ENCODE results near the gene NAA60. TPM values are rescaled to one million over a fixed set of nuclear protein-coding genes. Genes with fewer than 3 reads are reported as not detected.

NAA60 gene
- polyA plus RNA-seq, 4 donors: 51.2 to 102 (median 70.4) TPM

DNA sequence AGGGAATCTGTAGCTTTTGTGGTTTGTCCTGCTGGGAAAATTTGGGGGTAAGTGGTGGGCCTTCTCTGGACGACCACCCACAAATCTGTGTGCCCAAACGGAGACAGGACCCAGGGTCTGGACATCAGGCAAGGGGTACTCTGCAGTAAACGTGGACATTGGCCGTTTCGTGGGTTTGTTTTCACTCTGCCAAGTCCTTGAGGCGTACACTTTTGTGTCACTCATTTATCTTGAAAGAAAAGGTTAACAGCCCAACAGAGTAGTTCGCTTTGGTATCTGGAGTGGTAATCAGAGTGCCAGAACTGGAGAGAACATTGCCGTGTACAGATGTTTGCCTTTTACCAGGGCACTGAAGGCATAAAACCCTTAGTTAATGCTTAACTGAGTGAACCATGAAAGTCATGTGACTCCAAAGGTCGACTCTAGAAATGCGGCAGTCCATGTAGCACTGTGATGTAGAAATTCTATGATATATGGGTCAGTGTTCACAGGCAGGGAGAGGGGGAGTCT lies 15.4 kb downstream of the NAA60 start:
- Histone ChIP-seq H3K4me3 (ENCODE audit: low read depth in 1 of 3, low read length in 3 of 3) (peak overlapping the region; percentile 79 to 95 (median 91)), H3K9me3 (ENCODE audit: control insufficient read depth in 2 of 2, insufficient read depth in 1 of 2, low read depth in 1 of 2, low read length in 1 of 2) (no peaks in the 10 kb centered on the region), H3K4me1 (ENCODE audit: control insufficient read depth in 3 of 3, insufficient read depth in 2 of 3, low read depth in 1 of 3, low read length in 2 of 3) (peaks cover 0 to 36% (median 21%) of the 10 kb centered on the region in 3 donors), H3K36me3 (ENCODE audit: control insufficient read depth in 3 of 3, insufficient read depth in 2 of 3, low read depth in 1 of 3, low read length in 3 of 3) (no peaks in the 10 kb centered on the region), H3K27ac (ENCODE audit: low read depth in 1 of 3, low read length in 2 of 3) (peak overlapping the region; percentile 95 to 99 (median 97)), H3K27me3 (ENCODE audit: control insufficient read depth in 3 of 3, insufficient read depth in 3 of 3, low read length in 3 of 3) (no peaks in the 10 kb centered on the region)
- WGBS, 3 donors: 1 to 4% (median 2%) methylated on average over 10 of the region's 10 CpGs
- no peak for FAIRE-seq
- peak; percentile 94 to 97 for DNase-seq

DNA sequence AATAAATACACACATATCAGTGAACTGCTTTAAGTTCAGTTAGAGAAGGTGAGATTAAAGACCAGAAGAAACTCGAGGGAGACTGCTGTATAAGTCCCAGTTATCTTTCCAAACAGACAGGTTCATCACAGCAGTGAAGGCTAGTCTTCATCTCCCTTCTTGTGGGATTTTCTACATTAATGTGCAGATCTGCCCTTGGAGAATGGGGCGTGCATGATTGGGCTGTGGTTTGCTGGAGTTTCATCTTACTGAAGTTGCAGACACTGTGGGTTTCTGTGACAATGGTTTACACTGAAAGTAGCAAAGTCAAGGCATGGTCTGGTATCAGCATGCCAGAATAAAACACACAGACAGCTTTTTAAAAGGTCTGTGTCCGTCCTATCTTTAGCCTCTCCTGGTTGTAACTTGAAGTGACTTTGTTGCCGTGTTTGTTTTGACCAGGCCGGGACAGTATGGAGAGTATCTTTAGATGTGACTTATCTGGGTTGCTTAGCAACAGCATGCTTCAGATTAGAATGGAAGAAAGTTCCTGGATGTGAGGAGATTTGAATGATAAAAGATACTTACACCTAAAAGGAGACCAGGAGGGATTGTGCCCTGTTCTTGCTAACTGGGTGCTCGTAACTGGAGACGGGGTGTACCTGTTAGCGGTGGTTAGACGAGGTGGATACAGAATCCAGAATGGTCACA lies 16.1 kb downstream of the NAA60 start:
- DNase-seq: peak in 1 of 2 donors; percentile 49
- Histone ChIP-seq H3K36me3 (ENCODE audit: control insufficient read depth in 3 of 3, insufficient read depth in 2 of 3, low read depth in 1 of 3, low read length in 3 of 3) (no peaks in the 10 kb centered on the region), H3K9me3 (ENCODE audit: control insufficient read depth in 2 of 2, insufficient read depth in 1 of 2, low read depth in 1 of 2, low read length in 1 of 2) (no peaks in the 10 kb centered on the region), H3K4me3 (ENCODE audit: low read depth in 1 of 3, low read length in 3 of 3) (peak overlapping the region; percentile 10 to 79 (median 56)), H3K4me1 (ENCODE audit: control insufficient read depth in 3 of 3, insufficient read depth in 2 of 3, low read depth in 1 of 3, low read length in 2 of 3) (peaks cover 0 to 36% (median 23%) of the 10 kb centered on the region in 3 donors), H3K27ac (ENCODE audit: low read depth in 1 of 3, low read length in 2 of 3) (peak overlapping the region; percentile 16 to 95 (median 19)), H3K27me3 (ENCODE audit: control insufficient read depth in 3 of 3, insufficient read depth in 3 of 3, low read length in 3 of 3) (no peaks in the 10 kb centered on the region)
- WGBS, 3 donors: 10 to 44% (median 27%) methylated on average over 9 of the region's 9 CpGs
- FAIRE-seq: no peak

DNA sequence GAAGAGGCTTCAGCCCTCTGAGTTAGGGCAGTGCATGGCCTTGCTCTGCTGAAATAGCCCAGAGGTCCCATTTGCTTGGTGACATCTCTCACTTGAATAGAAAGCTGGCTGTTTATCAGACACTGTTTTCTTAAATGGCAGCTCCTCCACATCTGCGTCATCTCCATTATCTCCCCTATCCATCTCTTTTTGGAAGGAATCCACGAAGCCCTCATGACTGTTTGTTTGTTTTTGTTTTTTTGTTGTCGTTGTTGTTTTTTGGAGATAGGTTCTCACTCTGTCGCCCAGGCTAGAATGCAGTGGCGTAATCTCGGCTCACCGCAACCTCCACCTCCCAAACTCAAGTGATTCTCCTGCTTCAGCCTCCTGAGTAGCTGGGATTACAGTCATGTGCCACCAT lies 16.6 kb downstream of the NAA60 start:
- Histone ChIP-seq H3K4me3 (ENCODE audit: low read depth in 1 of 3, low read length in 3 of 3) (peak overlapping the region in 2 of 3 donors; percentile 56 to 79), H3K27ac (ENCODE audit: low read depth in 1 of 3, low read length in 2 of 3) (peak overlapping the region in 1 of 3 donors; percentile 95), H3K36me3 (ENCODE audit: control insufficient read depth in 3 of 3, insufficient read depth in 2 of 3, low read depth in 1 of 3, low read length in 3 of 3) (peaks cover 0 to 3% (median 0%) of the 10 kb centered on the region in 3 donors), H3K4me1 (ENCODE audit: control insufficient read depth in 3 of 3, insufficient read depth in 2 of 3, low read depth in 1 of 3, low read length in 2 of 3) (peaks cover 0 to 36% (median 23%) of the 10 kb centered on the region in 3 donors), H3K27me3 (ENCODE audit: control insufficient read depth in 3 of 3, insufficient read depth in 3 of 3, low read length in 3 of 3) (no peaks in the 10 kb centered on the region), H3K9me3 (ENCODE audit: control insufficient read depth in 2 of 2, insufficient read depth in 1 of 2, low read depth in 1 of 2, low read length in 1 of 2) (no peaks in the 10 kb centered on the region)
- WGBS, 3 donors: 61 to 78% (median 71%) methylated on average over 7 of the region's 7 CpGs
- no peak for FAIRE-seq
- no peak for DNase-seq

DNA sequence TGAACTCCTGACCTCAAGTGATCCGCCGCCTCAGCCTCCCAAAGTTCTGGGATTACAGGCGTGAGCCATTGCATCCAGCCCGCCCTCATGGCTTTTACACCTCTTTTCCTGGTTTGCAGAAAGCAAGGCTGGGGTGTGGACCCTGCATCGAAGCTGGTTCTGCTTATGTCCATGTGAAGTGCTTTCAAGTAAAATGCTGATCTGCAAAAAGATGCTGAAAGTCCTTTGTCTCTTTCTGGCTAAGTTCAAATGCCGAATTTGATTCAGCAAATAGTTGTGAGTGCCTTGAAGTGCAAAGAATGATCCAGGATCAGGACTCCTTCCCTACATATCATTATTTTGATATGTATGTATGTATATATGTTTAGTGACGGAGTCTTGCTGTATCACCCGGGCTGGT lies 17.1 kb downstream of the NAA60 start:
- Histone ChIP-seq H3K36me3 (ENCODE audit: control insufficient read depth in 3 of 3, insufficient read depth in 2 of 3, low read depth in 1 of 3, low read length in 3 of 3) (peaks cover 0 to 7% (median 0%) of the 10 kb centered on the region in 3 donors), H3K27ac (ENCODE audit: low read depth in 1 of 3, low read length in 2 of 3) (peak overlapping the region in 1 of 3 donors; percentile 95), H3K4me1 (ENCODE audit: control insufficient read depth in 3 of 3, insufficient read depth in 2 of 3, low read depth in 1 of 3, low read length in 2 of 3) (peaks cover 0 to 36% (median 23%) of the 10 kb centered on the region in 3 donors), H3K4me3 (ENCODE audit: low read depth in 1 of 3, low read length in 3 of 3) (no peak overlapping the region), H3K27me3 (ENCODE audit: control insufficient read depth in 3 of 3, insufficient read depth in 3 of 3, low read length in 3 of 3) (no peaks in the 10 kb centered on the region), H3K9me3 (ENCODE audit: control insufficient read depth in 2 of 2, insufficient read depth in 1 of 2, low read depth in 1 of 2, low read length in 1 of 2) (no peaks in the 10 kb centered on the region)
- 70 to 72% (median 71%) methylated on average over 8 of the region's 8 CpGs for WGBS, 3 donors
- no peak for FAIRE-seq
- DNase-seq: no peak

DNA sequence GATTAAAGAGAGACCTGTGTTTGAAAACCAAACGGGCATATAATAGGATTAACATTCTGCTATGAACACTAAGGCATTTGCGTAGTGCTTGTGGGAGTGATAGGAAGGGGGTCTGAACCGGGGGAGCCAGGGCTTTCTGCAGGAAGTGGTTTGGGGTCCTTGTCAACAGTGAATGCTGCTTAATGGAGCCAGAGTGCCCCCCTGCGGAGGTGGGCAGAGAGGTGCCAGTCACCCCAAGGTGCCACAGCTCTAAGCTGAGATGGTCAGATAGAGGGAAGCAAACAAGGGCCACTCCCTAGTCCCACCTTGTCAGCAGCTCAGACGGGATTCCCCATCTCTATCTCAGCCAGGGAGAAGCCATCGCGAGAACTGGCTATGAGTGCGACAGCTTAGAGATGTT lies 17.7 kb downstream of the NAA60 start:
- Histone ChIP-seq H3K27me3 (ENCODE audit: control insufficient read depth in 3 of 3, insufficient read depth in 3 of 3, low read length in 3 of 3) (no peaks in the 10 kb centered on the region), H3K9me3 (ENCODE audit: control insufficient read depth in 2 of 2, insufficient read depth in 1 of 2, low read depth in 1 of 2, low read length in 1 of 2) (no peaks in the 10 kb centered on the region), H3K4me3 (ENCODE audit: low read depth in 1 of 3, low read length in 3 of 3) (no peak overlapping the region), H3K36me3 (ENCODE audit: control insufficient read depth in 3 of 3, insufficient read depth in 2 of 3, low read depth in 1 of 3, low read length in 3 of 3) (peaks cover 0 to 13% (median 0%) of the 10 kb centered on the region in 3 donors), H3K4me1 (ENCODE audit: control insufficient read depth in 3 of 3, insufficient read depth in 2 of 3, low read depth in 1 of 3, low read length in 2 of 3) (peaks cover 0 to 36% (median 23%) of the 10 kb centered on the region in 3 donors), H3K27ac (ENCODE audit: low read depth in 1 of 3, low read length in 2 of 3) (peak overlapping the region in 1 of 3 donors; percentile 8)
- DNase-seq: peak in 1 of 2 donors; percentile 41
- no peak for FAIRE-seq
- WGBS, 3 donors: 52 to 61% (median 59%) methylated on average over 8 of the region's 8 CpGs

DNA sequence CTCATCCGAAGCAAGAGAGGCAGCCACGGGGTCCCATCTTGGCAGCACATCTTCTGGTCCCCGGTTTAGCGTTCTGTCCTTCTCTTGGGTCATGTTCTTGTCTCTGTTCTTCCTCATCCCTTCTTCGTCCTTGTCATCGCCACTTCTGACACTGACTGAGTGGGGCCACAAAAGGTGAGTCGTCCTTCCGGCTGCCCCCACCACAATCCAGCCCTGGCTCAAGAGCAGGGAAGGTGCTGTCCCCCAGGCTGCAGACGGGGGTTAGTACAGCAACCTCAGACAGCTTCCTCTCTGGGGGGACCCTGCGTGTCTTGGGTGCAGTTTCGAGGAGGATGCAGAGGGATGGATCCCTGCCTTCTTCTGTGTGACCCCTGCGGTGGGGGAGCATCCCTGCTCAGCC lies 21.8 kb downstream of the NAA60 start:
- Histone ChIP-seq H3K9me3 (ENCODE audit: control insufficient read depth in 2 of 2, insufficient read depth in 1 of 2, low read depth in 1 of 2, low read length in 1 of 2) (no peaks in the 10 kb centered on the region), H3K4me1 (ENCODE audit: control insufficient read depth in 3 of 3, insufficient read depth in 2 of 3, low read depth in 1 of 3, low read length in 2 of 3) (peaks cover 0 to 18% (median 6%) of the 10 kb centered on the region in 3 donors), H3K27ac (ENCODE audit: low read depth in 1 of 3, low read length in 2 of 3) (no peak overlapping the region), H3K36me3 (ENCODE audit: control insufficient read depth in 3 of 3, insufficient read depth in 2 of 3, low read depth in 1 of 3, low read length in 3 of 3) (peaks cover 0 to 48% (median 2%) of the 10 kb centered on the region in 3 donors), H3K27me3 (ENCODE audit: control insufficient read depth in 3 of 3, insufficient read depth in 3 of 3, low read length in 3 of 3) (no peaks in the 10 kb centered on the region), H3K4me3 (ENCODE audit: low read depth in 1 of 3, low read length in 3 of 3) (no peak overlapping the region)
- DNase-seq (no peak), FAIRE-seq (no peak)
- WGBS, 3 donors: 93 to 94% (median 93%) methylated on average over 12 of the region's 12 CpGs

DNA sequence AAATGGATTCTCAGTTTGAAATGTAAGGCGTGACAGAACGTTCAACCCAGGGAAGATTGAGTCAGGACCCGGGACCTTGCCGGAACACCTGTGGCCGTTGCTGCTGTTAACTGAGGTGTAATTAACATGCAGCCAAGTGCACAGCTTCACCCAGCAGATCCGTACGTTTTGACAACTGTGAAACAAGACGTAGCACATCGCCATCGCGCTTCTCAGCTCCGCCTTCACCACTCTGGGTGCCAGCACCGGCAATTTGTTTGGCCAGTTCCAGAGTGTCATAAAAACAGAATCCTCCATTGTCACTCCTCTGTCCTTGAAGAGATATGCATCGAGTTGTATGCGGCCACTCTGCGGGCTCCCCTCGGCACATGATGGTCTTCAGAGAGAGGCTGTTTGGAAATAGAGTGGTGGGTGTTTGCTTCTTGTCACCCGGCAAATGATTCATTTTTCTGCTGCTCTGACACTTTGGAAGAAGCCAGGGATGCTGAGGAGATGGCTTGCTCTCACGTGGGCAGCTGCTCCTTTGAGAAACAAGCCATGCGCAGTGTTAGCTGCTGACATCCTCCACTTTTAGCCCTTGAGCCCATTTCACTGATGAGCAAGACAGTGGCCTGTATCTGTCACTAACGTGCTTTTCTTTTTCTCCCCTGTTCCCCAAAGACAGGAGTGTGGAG lies 22.6 kb downstream of the NAA60 start:
- 78 to 87% (median 84%) methylated on average over 21 of the region's 21 CpGs for WGBS, 3 donors
- H3K36me3 ChIP-seq (ENCODE audit: control insufficient read depth in 3 of 3, insufficient read depth in 2 of 3, low read depth in 1 of 3, low read length in 3 of 3): peaks cover 0 to 54% (median 2%) of the 10 kb centered on the region in 3 donors
- FAIRE-seq: no peak
- no peaks in the 10 kb centered on the region for H3K27me3 ChIP-seq (ENCODE audit: control insufficient read depth in 3 of 3, insufficient read depth in 3 of 3, low read length in 3 of 3)
- no peak for DNase-seq
- H3K4me3 ChIP-seq (ENCODE audit: low read depth in 1 of 3, low read length in 3 of 3): no peak overlapping the region
- no peaks in the 10 kb centered on the region for H3K9me3 ChIP-seq (ENCODE audit: control insufficient read depth in 2 of 2, insufficient read depth in 1 of 2, low read depth in 1 of 2, low read length in 1 of 2)
- H3K4me1 ChIP-seq (ENCODE audit: control insufficient read depth in 3 of 3, insufficient read depth in 2 of 3, low read depth in 1 of 3, low read length in 2 of 3): peaks cover 0 to 12% (median 6%) of the 10 kb centered on the region in 3 donors
- H3K27ac ChIP-seq (ENCODE audit: low read depth in 1 of 3, low read length in 2 of 3): no peak overlapping the region

DNA sequence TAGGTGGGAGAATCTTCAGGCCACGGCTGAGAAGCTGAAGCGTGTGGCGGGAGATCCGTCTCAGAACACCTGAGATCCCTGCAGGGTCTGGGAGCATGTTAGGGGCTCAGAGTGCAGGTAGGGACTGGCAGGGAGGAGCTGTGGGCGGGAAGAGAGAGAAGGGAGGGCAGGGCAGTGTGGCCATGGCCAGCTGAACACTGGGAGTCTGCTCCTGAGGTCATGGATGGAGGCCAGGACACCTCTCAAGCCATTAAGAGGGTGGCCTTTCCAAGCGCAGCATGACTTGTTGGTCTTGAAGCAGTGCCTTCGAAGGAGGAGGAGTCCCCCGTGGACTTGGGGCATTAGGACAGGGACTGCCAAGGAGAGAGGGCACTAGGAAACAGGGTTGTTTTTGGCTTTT lies 23.7 kb downstream of the NAA60 start:
- Histone ChIP-seq H3K4me3 (ENCODE audit: low read depth in 1 of 3, low read length in 3 of 3) (no peak overlapping the region), H3K27me3 (ENCODE audit: control insufficient read depth in 3 of 3, insufficient read depth in 3 of 3, low read length in 3 of 3) (no peaks in the 10 kb centered on the region), H3K27ac (ENCODE audit: low read depth in 1 of 3, low read length in 2 of 3) (no peak overlapping the region), H3K4me1 (ENCODE audit: control insufficient read depth in 3 of 3, insufficient read depth in 2 of 3, low read depth in 1 of 3, low read length in 2 of 3) (peaks cover 0 to 5% (median 2%) of the 10 kb centered on the region in 3 donors), H3K36me3 (ENCODE audit: control insufficient read depth in 3 of 3, insufficient read depth in 2 of 3, low read depth in 1 of 3, low read length in 3 of 3) (peaks cover 0 to 64% (median 2%) of the 10 kb centered on the region in 3 donors), H3K9me3 (ENCODE audit: control insufficient read depth in 2 of 2, insufficient read depth in 1 of 2, low read depth in 1 of 2, low read length in 1 of 2) (no peaks in the 10 kb centered on the region)
- DNase-seq: no peak
- WGBS, 3 donors: 91 to 99% (median 95%) methylated on average over 8 of the region's 8 CpGs
- FAIRE-seq: no peak

Data from small intestine (tissue), 7 donors.